Activated T-helper 17 cell treated with anti-CD3 and anti-CD28 coated beads, Interleukin-2, amount 50 U/mL, for 72 hours (primary cell): Measurements from ENCODE around the gene ATMIN. TPM values are rescaled to one million over a fixed set of nuclear protein-coding genes. Genes with fewer than 3 reads are reported as not detected.

ENCODE experiments used
- ATAC-seq: fragments of 150-1000 bp; cut with Tn5 transposase; replicated peaks from 2 replicates; pipeline ENCODE4 v1.10.0; 2021; ENCODE audit warnings: mild to moderate bottlenecking, moderate library complexity
- H3K27ac Mint-ChIP-seq: one replicate; pipeline ENCODE4 v1.8.0; 2022; ENCODE audit warnings: mixed read lengths
- H3K27me3 Mint-ChIP-seq: one replicate; pipeline ENCODE4 v1.8.0; 2022; ENCODE audit warnings: mixed read lengths
- H3K36me3 Mint-ChIP-seq: one replicate; pipeline ENCODE4 v1.8.0; 2022; ENCODE audit warnings: low read depth, mild to moderate bottlenecking, mixed read lengths
- H3K4me1 Mint-ChIP-seq: one replicate; pipeline ENCODE4 v1.8.0; 2022; ENCODE audit warnings: mixed read lengths
- H3K4me3 Mint-ChIP-seq: one replicate; pipeline ENCODE4 v1.8.0; 2022; ENCODE audit warnings: mild to moderate bottlenecking, mixed read lengths
- H3K9me3 Mint-ChIP-seq: one replicate; pipeline ENCODE4 v1.8.0; 2022; ENCODE audit warnings: mixed read lengths
- total RNA-seq, 2 donors: library from RNA; stranded (reverse); gene quantifications; one replicate each; pipeline ENCODE4 v1.2.3, GENCODE V29; 2022

The ATMIN gene
- total RNA-seq, 2 donors from 2014 or later: 14.3 to 20.6 TPM

DNA sequence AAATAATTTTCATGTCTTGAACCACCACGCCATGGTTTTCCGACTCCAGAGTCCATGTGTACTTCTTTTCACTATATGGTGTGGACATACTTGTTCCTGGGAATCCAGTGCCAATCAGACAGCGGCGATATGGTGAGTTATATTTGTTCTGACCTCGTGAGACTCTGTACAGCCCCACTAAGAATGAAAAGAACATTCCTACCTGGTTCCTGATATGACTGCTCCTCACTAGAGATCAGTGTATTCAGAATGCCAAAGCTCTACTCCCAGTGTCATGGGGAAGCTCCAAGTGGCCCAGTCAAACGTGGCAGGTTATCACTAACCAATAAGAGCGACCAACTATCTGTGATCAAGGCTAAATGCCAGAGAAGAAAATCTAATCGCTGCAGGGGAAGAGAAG, 35.3 kb downstream of the ATMIN start:
- Mint-ChIP-seq H3K4me3 (no peak overlapping the region), H3K36me3 (no peaks in the 10 kb centered on the region), H3K9me3 (no peaks in the 10 kb centered on the region), H3K27me3 (peaks cover 3% of the 10 kb centered on the region), H3K4me1 (no peaks in the 10 kb centered on the region), H3K27ac (no peak overlapping the region)
- no peak for ATAC-seq

DNA sequence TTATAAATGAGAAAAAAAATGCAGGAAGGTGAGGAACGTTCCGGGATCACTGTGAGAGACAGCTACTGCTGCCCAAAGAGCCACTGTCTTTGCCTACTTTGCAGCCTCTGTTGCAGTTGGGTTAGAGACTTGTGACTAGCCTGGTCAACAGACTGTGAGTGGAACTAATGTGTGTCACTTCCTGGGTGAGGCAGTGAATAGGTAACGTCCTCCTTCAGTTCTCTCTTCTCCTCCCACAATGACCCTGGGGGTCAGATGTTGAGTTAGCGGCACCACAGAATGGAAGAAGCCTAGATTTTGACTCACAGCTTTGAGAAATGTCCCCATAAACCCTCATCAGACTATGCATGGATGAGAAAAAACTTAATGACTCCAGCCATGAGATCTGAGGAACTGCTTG, 36.2 kb downstream of the ATMIN start:
- H3K4me3 Mint-ChIP-seq: no peak overlapping the region
- H3K36me3 Mint-ChIP-seq: no peaks in the 10 kb centered on the region
- H3K27me3 Mint-ChIP-seq: peaks cover 3% of the 10 kb centered on the region
- ATAC-seq: no peak
- no peaks in the 10 kb centered on the region for H3K4me1 Mint-ChIP-seq
- H3K27ac Mint-ChIP-seq: no peak overlapping the region
- H3K9me3 Mint-ChIP-seq: no peaks in the 10 kb centered on the region

DNA sequence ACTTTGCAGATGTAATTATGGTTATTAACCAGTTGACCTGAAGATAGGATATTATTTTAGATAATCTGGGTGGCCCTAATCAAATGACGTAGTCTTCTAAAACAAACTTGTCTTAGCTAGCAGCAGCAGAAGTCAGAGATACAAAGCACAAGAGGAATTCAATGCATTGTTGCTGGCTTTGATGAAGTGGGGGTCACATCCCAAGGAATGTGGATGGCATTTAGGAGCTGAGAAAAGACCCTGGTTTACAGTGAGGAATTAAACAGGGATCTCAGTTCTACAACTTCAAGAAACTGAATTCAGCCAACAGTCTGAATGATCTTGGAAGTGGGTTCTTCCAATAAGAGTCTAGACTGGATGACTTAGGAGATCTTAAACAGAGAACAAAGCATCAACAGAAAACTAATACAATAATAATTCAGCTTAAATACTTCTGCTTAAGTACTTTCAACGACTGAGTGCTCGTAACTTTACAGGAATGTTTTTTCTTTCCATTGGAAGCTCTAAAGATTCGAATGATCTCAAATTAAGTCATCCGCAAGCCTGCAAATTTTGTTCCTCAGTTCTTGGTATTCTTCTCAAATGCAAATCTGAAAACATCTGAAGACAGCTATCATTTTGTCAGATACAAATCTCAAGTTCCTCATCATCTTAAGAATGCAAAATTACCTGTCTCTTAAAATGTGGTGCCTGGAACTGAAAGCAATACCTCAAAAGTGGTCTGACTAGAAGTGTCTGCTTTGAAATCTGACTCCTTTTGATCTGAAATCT, 38.1 kb downstream of the ATMIN start:
- Mint-ChIP-seq H3K36me3 (no peaks in the 10 kb centered on the region), H3K9me3 (no peaks in the 10 kb centered on the region), H3K4me1 (no peaks in the 10 kb centered on the region), H3K27ac (no peak overlapping the region), H3K27me3 (peaks cover 3% of the 10 kb centered on the region), H3K4me3 (no peak overlapping the region)
- no peak for ATAC-seq

DNA sequence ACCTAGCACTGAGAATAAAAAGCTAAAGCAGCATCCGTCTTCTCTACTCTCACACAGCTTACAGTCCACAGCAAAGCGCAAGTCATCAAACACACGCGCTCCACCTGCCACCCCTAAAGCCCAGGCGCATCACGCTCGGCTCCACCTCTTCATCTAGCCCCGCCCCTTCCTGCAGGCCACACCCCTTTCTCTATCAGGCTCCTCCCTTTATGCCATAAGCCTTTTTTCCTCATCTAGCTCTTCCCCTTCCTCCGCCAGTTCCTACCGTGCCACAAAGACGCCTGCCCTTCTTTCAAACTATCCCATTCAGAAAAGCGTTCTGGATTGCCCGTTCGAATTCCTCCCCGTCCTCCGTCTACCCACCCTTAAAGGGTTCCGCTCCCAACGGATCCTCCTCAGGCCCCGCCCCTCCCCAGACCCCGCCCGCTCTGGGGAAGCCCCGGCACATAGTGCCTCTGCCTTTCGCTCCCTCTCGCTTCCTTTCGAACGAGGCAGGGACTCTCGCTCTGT, 41.0 kb downstream of the ATMIN start:
- Mint-ChIP-seq H3K36me3 (no peaks in the 10 kb centered on the region), H3K4me3 (no peak overlapping the region)

DNA sequence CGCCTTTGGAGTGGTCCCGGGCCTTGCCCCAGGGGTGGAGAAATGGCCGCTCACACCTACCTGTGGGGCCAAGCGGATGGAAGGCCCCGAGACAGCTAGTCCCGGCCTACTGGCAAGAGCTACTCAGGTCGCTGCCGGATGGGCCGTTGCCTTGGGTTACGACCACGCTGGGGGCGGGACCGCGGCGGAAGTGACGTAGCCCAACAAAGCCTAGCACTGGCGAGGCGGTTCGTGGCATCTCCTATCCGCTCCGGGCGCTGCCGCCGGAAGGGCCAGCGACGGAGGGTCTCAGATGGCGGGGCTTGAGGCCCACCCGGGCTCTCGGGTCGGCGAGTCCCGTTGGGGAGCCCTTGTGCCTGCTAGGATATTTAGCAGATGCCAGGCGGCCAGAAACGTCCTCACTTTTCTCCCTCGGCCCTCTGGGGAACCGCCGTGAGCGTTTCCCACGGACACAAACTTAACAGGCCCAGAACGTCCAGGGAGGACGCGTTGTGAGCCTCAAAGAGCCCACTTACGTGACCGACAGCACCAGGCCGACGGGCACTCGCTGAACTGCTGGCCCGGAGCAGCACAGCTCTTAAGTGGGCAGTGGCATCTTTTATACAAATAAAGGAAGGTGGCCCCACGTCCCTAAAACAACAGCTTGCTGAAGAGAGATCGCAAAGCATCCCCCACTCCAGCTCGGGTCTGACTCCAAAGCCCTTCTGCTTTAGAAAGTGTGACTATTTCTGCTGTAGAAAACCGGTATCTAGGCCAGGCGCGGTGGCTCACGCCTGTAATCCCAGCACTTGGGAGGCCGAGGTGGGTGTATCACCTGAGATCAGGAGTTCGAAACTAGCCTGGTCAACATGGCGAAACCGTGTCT, 41.7 kb downstream of the ATMIN start, which contains the start of gene C16orf46:
TSS of gene C16orf46 (minus strand) at position 163 of the 865 bp plus-strand sequence. CDS start 13,283 bp downstream, outside the sequence.
- peak; percentile 94 for ATAC-seq
- Mint-ChIP-seq H3K9me3 (no peaks in the 10 kb centered on the region), H3K4me1 (no peaks in the 10 kb centered on the region), H3K27ac (no peak within 1 kb of the TSS), H3K27me3 (no peaks in the 10 kb centered on the region), H3K4me3 (no peak within 1 kb of the TSS), H3K36me3 (no peaks in the 10 kb centered on the region)

More for the DNA sequence above, 41.0 kb downstream of the ATMIN start:
- Mint-ChIP-seq H3K27me3 (no peaks in the 10 kb centered on the region), H3K4me1 (no peaks in the 10 kb centered on the region), H3K9me3 (no peaks in the 10 kb centered on the region), H3K27ac (no peak overlapping the region)
- peak; percentile 87 for ATAC-seq

DNA sequence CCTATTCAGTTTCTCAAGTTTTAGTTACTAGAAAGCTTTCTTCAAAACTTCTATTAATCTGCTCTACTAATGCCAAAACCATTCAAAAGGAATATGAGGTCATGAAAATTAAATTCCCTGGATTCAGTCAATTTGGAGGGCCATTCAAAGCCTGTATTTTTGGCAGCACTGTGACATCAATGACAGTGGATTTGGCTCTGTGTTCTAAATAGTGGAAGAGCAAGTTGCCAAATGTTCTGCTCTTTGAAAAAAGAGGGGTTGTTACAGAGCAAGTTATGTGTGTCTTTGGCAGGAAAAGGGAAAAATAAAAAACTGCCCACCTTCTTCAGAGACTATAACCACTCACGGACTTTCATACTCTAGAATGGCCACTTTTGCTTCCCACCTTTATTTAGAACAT, 44.6 kb downstream of the ATMIN start:
- Mint-ChIP-seq H3K27ac (no peak overlapping the region), H3K36me3 (no peaks in the 10 kb centered on the region), H3K4me1 (no peaks in the 10 kb centered on the region), H3K27me3 (no peaks in the 10 kb centered on the region), H3K9me3 (no peaks in the 10 kb centered on the region), H3K4me3 (no peak overlapping the region)
- ATAC-seq: no peak

DNA sequence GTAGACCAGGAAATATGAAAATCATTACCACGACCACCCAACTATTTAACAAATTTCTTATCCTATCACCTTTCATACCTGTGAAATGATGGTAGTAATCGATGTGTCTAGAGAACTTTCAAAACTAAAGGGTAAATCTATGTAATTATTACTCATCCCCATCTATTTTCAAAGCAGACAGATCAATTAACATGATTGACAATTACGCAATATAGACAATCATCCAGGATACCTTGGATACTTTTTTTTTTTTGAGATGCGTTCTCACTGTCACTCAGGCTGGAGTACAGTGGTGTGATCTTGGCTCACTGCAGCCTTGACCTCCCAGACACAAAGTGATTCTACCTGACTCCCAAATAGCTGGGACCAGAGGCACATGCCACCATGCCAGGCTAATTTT, 45.4 kb downstream of the ATMIN start:
- Mint-ChIP-seq H3K9me3 (no peaks in the 10 kb centered on the region), H3K4me1 (no peaks in the 10 kb centered on the region), H3K36me3 (no peaks in the 10 kb centered on the region), H3K4me3 (no peak overlapping the region), H3K27me3 (no peaks in the 10 kb centered on the region), H3K27ac (no peak overlapping the region)
- no peak for ATAC-seq

DNA sequence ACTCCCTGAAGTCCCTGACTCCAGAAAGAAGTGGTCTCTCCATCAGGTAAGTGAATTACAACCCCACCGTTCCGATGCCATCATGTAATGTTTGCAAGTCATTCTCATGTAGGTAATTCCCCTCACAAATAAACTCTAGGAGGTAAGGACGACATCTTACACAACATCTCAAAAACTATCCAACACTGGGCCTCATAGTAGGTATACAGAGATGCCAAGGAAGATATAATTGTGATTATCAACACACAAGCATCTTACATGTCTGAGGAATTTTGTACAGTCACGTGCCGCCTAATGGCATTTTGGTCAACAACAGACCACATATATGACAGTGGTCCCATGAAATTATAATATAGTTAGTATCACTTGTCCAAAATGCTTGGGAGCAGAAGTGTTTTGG, 53.2 kb downstream of the ATMIN start:
- no peaks in the 10 kb centered on the region for H3K36me3 Mint-ChIP-seq
- H3K4me3 Mint-ChIP-seq: no peak overlapping the region
- H3K27ac Mint-ChIP-seq: no peak overlapping the region
- no peaks in the 10 kb centered on the region for H3K4me1 Mint-ChIP-seq
- no peaks in the 10 kb centered on the region for H3K9me3 Mint-ChIP-seq
- ATAC-seq: no peak
- no peaks in the 10 kb centered on the region for H3K27me3 Mint-ChIP-seq

DNA sequence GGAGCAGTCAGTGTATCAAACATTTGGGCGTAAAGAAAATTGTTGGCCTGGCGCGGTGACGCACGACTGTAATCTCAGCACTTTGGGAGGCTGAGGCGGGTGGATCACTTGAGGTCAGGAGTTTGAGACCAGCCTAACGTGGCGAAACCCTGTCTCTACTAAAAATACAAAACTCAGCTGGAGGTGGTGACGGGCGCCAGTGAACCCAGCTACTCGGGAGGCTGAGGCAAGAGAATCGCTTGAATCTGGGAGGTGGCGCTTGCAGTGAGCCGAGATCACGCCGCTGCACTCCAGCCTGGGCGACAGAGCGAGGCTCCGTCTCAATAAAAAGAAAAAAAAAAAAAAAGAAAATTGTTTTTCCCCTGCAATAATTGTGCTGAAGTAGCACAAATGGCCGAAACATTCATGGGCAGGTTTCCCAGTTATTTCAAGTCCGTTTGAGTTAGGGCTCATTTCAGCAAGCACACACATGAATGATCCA, 59.2 kb downstream of the ATMIN start:
- Mint-ChIP-seq H3K4me1 (peaks cover 6% of the 10 kb centered on the region), H3K4me3 (peak overlapping the region; percentile 68), H3K9me3 (peaks cover 5% of the 10 kb centered on the region), H3K27me3 (no peaks in the 10 kb centered on the region), H3K27ac (no peak overlapping the region), H3K36me3 (no peaks in the 10 kb centered on the region)
- no peak for ATAC-seq

DNA sequence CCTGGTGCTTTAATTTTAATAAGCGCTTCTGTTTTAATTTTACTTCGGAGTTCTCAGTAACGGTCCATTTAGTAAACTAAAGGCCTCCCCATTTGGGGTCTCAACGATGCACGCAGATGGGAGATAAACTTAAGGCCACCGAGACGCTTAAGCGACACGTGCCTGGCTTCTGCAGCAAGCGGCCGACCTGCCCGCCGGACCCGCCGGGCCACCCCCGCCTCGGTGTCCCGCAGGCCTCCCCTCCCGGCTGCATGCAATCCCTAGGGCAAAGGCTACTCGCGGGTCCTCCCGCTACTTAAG, 60.0 kb downstream of the ATMIN start:
- H3K27me3 Mint-ChIP-seq: no peaks in the 10 kb centered on the region
- H3K4me3 Mint-ChIP-seq: peak overlapping the region; percentile 68
- H3K27ac Mint-ChIP-seq: no peak overlapping the region
- no peaks in the 10 kb centered on the region for H3K36me3 Mint-ChIP-seq
- peaks cover 5% of the 10 kb centered on the region for H3K9me3 Mint-ChIP-seq
- H3K4me1 Mint-ChIP-seq: peaks cover 6% of the 10 kb centered on the region
- no peak for ATAC-seq

DNA sequence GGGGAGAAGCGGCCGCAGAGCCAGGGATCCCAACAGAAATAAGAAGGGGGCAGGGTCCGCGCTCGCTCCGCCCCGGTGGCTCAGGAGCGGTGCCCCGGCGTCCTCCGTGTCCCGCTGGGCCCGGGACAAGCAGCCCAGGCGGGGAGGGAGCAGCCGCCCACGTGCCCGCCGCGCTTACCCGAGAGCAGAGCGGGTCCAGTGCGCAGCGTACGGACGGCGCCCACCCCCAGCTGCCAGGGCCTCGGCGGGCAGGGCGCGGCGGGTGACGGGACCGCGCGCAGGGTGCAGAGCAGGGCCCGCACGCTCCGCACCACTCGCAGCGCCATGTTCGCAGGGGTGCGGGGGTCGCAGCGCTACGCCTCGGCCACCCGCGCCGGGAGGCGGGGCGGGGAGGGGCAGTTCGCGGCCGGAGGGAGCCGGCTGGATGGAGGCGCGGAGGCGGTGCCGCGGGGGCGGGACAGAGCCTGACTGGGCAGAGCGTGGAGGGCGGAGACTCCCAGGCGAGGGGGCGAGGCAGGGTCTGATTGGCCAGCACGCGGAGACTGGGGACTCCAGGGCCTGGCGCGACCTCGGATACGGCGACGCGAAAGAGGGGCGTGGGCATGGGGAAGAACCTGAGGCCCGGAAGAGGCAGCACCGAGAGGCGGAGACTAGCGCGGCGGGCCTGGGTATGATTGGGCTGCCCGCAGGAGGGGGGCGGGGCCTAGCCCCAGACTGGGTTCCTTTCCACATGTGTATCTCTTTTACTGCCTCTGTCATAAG, 60.5 kb downstream of the ATMIN start, which contains the start of gene GCSH:
TSS of gene GCSH (minus strand) at position 443 of the 762 bp plus-strand sequence. CDS start at position 326, 117 bp downstream.
- peak; percentile 99 for ATAC-seq
- Mint-ChIP-seq H3K27ac (peak within 1 kb of the TSS; percentile 15), H3K9me3 (peaks cover 5% of the 10 kb centered on the region)

DNA sequence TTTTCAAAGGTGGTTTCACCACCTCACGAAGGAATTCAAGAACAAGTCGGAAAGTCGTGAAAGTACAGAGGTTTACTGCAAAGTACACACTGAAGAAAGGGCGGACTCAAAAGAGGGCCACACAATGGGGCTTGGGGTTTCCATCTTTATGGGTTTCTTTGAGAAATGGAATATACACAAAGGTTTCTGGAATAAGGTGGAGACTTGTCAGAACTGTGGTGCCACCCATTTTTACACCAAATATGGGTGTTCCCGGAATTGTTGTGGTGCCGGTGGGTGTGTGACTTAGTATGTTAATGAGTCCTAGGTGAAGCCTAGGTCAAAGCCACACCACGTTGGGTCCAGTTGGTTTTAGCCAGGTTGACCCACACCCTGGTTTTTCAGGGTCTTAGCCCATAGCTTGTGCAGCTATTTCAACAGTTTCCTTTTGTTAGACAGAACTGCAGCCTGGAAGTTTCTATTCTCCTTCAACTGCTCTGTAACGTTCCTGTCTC, 61.1 kb downstream of the ATMIN start:
- Mint-ChIP-seq H3K36me3 (no peaks in the 10 kb centered on the region), H3K27me3 (no peaks in the 10 kb centered on the region), H3K4me1 (peaks cover 6% of the 10 kb centered on the region), H3K4me3 (peak overlapping the region; percentile 68), H3K27ac (peak overlapping the region; percentile 15), H3K9me3 (peaks cover 5% of the 10 kb centered on the region)
- ATAC-seq: no peak

More for the DNA sequence above, 60.5 kb downstream of the ATMIN start, which contains the start of gene GCSH:
- peak within 1 kb of the TSS; percentile 68 for H3K4me3 Mint-ChIP-seq
- no peaks in the 10 kb centered on the region for H3K27me3 Mint-ChIP-seq
- peaks cover 6% of the 10 kb centered on the region for H3K4me1 Mint-ChIP-seq
- H3K36me3 Mint-ChIP-seq: no peaks in the 10 kb centered on the region
